HepG2 (cell line): ENCODE measurements around the gene OSM. TPM values are rescaled to one million over a fixed set of nuclear protein-coding genes. Genes with fewer than 3 reads are reported as not detected.

Experiments
- ADNP ChIP-seq: sonication (generic); formaldehyde crosslinking; IDR thresholded peaks from 2 replicates; pipeline ENCODE4 v1.4.0; 2020; ENCODE audit warnings: missing genetic modification reagents
- ARNTL ChIP-seq: sonication (generic); formaldehyde crosslinking; IDR thresholded peaks from 2 replicates; pipeline ENCODE4 v1.4.0; 2020; ENCODE audit warnings: mild to moderate bottlenecking, missing genetic modification reagents
- ELF1 ChIP-seq: sonication (generic); formaldehyde crosslinking; IDR thresholded peaks from 2 replicates; pipeline ENCODE4 v1.4.0; 2020; ENCODE audit warnings: missing genetic modification reagents
- EZH2 ChIP-seq: conservative IDR thresholded peaks from 2 replicates; pipeline ENCODE4 v1.6.1; 2012; ENCODE audit warnings: mild to moderate bottlenecking, low read depth, low read length, moderate library complexity
- GLMP ChIP-seq: sonication (generic); formaldehyde crosslinking; IDR thresholded peaks from 2 replicates; pipeline ENCODE4 v1.9.0; 2021; ENCODE audit warnings: missing genetic modification reagents, mild to moderate bottlenecking, borderline replicate concordance
- HNF4A ChIP-seq: sonication (generic); formaldehyde crosslinking; IDR thresholded peaks from 2 replicates; pipeline ENCODE4 v1.4.0; 2020; ENCODE audit warnings: missing genetic modification reagents
- MAZ ChIP-seq, 2 experiments: sonication (generic) in 1 of 2; formaldehyde crosslinking in 1 of 2; IDR thresholded peaks; 2 replicates each; pipeline versions ENCODE4 v1.5.0 to v1.6.1; 2012 to 2020; ENCODE audit warnings: low read depth in 2 of 2, mild to moderate bottlenecking in 2 of 2, borderline replicate concordance in 1 of 2, improper control_type of control experiment in 1 of 2, low read length in 1 of 2, missing genetic modification reagents in 1 of 2, moderate library complexity in 1 of 2
- MYC ChIP-seq: sonication (generic); formaldehyde crosslinking; IDR thresholded peaks from 2 replicates; pipeline ENCODE4 v1.9.0; 2021; ENCODE audit warnings: missing genetic modification reagents, borderline replicate concordance
- MYPOP ChIP-seq: sonication (generic); formaldehyde crosslinking; IDR thresholded peaks from 2 replicates; pipeline ENCODE4 v1.8.1; 2023; ENCODE audit warnings: mild to moderate bottlenecking, moderate library complexity, missing genetic modification reagents
- NCOA2 ChIP-seq: sonication (generic); formaldehyde crosslinking; IDR thresholded peaks from 2 replicates; pipeline ENCODE4 v1.8.0; 2022; ENCODE audit warnings: inconsistent platforms
- NCOR1 ChIP-seq: fragments of 200-600 bp; sonication (generic); IDR thresholded peaks from 2 replicates; pipeline ENCODE4 v1.7.0; 2017; ENCODE audit warnings: antibody characterized with exemption, low read length, borderline replicate concordance
- NFKBIZ ChIP-seq: IDR thresholded peaks from 2 replicates; pipeline ENCODE4 v1.6.1; 2018; ENCODE audit warnings: missing genetic modification reagents, missing compliant biosample characterization
- POGZ ChIP-seq: sonication (generic); formaldehyde crosslinking; IDR thresholded peaks from 2 replicates; pipeline ENCODE4 v1.4.0; 2020; ENCODE audit warnings: mild to moderate bottlenecking, missing genetic modification reagents
- RFXANK ChIP-seq: IDR thresholded peaks from 2 replicates; pipeline ENCODE4 v1.6.1; 2016
- SKI ChIP-seq: fragments of 450-650 bp; IDR thresholded peaks from one replicate; pipeline ENCODE4 v1.6.1; 2018; ENCODE audit warnings: mild to moderate bottlenecking; ENCODE audit not compliant: partially characterized antibody
- SMAD1 ChIP-seq: sonication (generic); formaldehyde crosslinking; IDR thresholded peaks from 2 replicates; pipeline ENCODE4 v1.4.0; 2020; ENCODE audit warnings: missing genetic modification reagents, low read depth, mild to moderate bottlenecking, borderline replicate concordance
- SMYD3 ChIP-seq: sonication (generic); formaldehyde crosslinking; IDR thresholded peaks from 2 replicates; pipeline ENCODE4 v1.8.1; 2023; ENCODE audit warnings: mild to moderate bottlenecking, missing genetic modification reagents
- SP1 ChIP-seq, 2 experiments: fragments of 450-650 bp in 1 of 2; sonication (generic) in 1 of 2; formaldehyde crosslinking in 1 of 2; IDR thresholded peaks; 2 replicates each; pipeline versions ENCODE4 v1.4.0 to v1.6.1; 2016 to 2020; ENCODE audit warnings: missing genetic modification reagents in 1 of 2
- SRF ChIP-seq: IDR thresholded peaks from 2 replicates; pipeline ENCODE4 v1.6.1; 2011; ENCODE audit warnings: mild to moderate bottlenecking, low read depth, low read length, moderate library complexity
- ZC3H4 ChIP-seq: sonication (generic); formaldehyde crosslinking; IDR thresholded peaks from 2 replicates; pipeline ENCODE4 v1.4.0; 2020; ENCODE audit warnings: missing genetic modification reagents, borderline replicate concordance
- ZFAT ChIP-seq: sonication (generic); formaldehyde crosslinking; conservative IDR thresholded peaks from 2 replicates; pipeline ENCODE4 v1.8.1; 2023; ENCODE audit warnings: missing genetic modification reagents, inconsistent platforms
- ZNF256 ChIP-seq: sonication (generic); formaldehyde crosslinking; conservative IDR thresholded peaks from 2 replicates; pipeline ENCODE4 v1.4.0; 2020; ENCODE audit warnings: missing genetic modification reagents
- ZNF281 ChIP-seq: sonication (generic); formaldehyde crosslinking; IDR thresholded peaks from 2 replicates; pipeline ENCODE4 v1.4.0; 2020; ENCODE audit warnings: missing genetic modification reagents, borderline replicate concordance
- ZNF33B ChIP-seq: sonication (generic); formaldehyde crosslinking; IDR thresholded peaks from 2 replicates; pipeline ENCODE4 v1.5.1; 2020; ENCODE audit warnings: mild to moderate bottlenecking, missing genetic modification reagents
- ZNF549 ChIP-seq: sonication (generic); formaldehyde crosslinking; IDR thresholded peaks from 2 replicates; pipeline ENCODE4 v1.5.0; 2020; ENCODE audit warnings: missing genetic modification reagents
- ZNF564 ChIP-seq: sonication (generic); formaldehyde crosslinking; IDR thresholded peaks from 2 replicates; pipeline ENCODE4 v1.8.1; 2023; ENCODE audit warnings: mild to moderate bottlenecking, missing genetic modification reagents
- ZNF569 ChIP-seq: sonication (generic); formaldehyde crosslinking; IDR thresholded peaks from 2 replicates; pipeline ENCODE4 v1.5.0; 2020; ENCODE audit warnings: mild to moderate bottlenecking, missing genetic modification reagents, moderate library complexity, borderline replicate concordance
- polyA plus RNA-seq, 8 experiments: library from polyadenylated mRNA; depleted of rRNA in 3 of 8; stranded (reverse) in 7 of 8; unstranded in 1 of 8; fragments of >200 nt; fragmentation: Illumina TruSeq in 4 of 8; extraction: Trizol in 4 of 8; gene quantifications; 2 replicates each; pipeline versions ENCODE4 v1.2.1 to v1.2.3, GENCODE V29; 2011 to 2016; ENCODE audit warnings: low read depth in 4 of 8, missing spikeins in 1 of 8, mixed read lengths in 1 of 8; ENCODE audit not compliant: insufficient read depth in 1 of 8
- total RNA-seq, 5 experiments: library from RNA; depleted of rRNA; stranded (reverse); fragments of >200 nt; fragmentation: Illumina TruSeq; extraction: Trizol; gene quantifications; 2 replicates each; pipeline ENCODE4 v1.2.3, GENCODE V29; 2016; ENCODE audit warnings: low read depth in 1 of 5

OSM gene
- total and polyA plus RNA-seq, 2 of the 13 experiments (the other 11 are each of a cell fraction or from before 2014, with no cell fraction given): not detected

GRCh38 chr22:30289141-30289979, 22.7 kb upstream of the OSM start, which contains the start of gene CASTOR1 (continued):
- TF ChIP-seq MYPOP (CRISPR knock-in tag) (no peak; the same call in 1 of the 2 replicates), ZNF281 (CRISPR knock-in tag) (no peak), HNF4A (CRISPR knock-in tag) (no peak), NFKBIZ (CRISPR knock-in tag) (no peak), ZNF569 (no peak), ZFAT (CRISPR knock-in tag) (no peak), SRF (no peak), NCOA2 (CRISPR knock-in tag) (peak; percentile 8; the same call in 1 of the 2 replicates), POGZ (CRISPR knock-in tag) (no peak), MYC (CRISPR knock-in tag) (peak; percentile 51; the same call in 1 of the 2 replicates), SMYD3 (CRISPR knock-in tag) (no peak), ZNF564 (no peak), ZNF256 (no peak), ELF1 (CRISPR knock-in tag) (no peak; the same call in 1 of the 2 replicates), EZH2 (no peak), ZNF549 (CRISPR knock-in tag) (no peak), NCOR1 (no peak), SKI (peak; percentile 76), ADNP (CRISPR knock-in tag) (no peak), SMAD1 (no peak), RFXANK (CRISPR knock-in tag) (no peak), ZC3H4 (CRISPR knock-in tag) (no peak), ZNF33B (CRISPR knock-in tag) (no peak), ARNTL (CRISPR knock-in tag) (no peak), GLMP (CRISPR knock-in tag) (no peak), MAZ (IDR thresholded peaks at IDR 0.05; ENCODE audit: borderline replicate concordance, low read depth, low read length) (no peak; the same call in 1 of the 2 replicates), MAZ (CRISPR knock-in tag; IDR thresholded peaks at IDR 0.05; ENCODE audit: low read depth) (peak; percentile 52), SP1 (IDR thresholded peaks at IDR 0.05) (no peak), SP1 (CRISPR knock-in tag; IDR thresholded peaks at IDR 0.05) (peak; percentile 82)
